Calu3 (cell line): Measurements from ENCODE around the gene COPE. TPM values are rescaled to one million over a fixed set of nuclear protein-coding genes. Genes with fewer than 3 reads are reported as not detected.

Experiments
- BruUV-seq: library from RNA; stranded (reverse); fragments of 400-500 nt; replicated peaks from 2 replicates; lab custom pipeline; 2021; lab: Mats Ljungman, UMichigan
- CTCF ChIA-PET: fragments of 300-600 bp; sonication (Branson Sonifier 250); formaldehyde crosslinking; loops from one replicate; lab custom pipeline; 2022; ENCODE audit warnings: antibody characterized with exemption; lab: Charles Lee
- DNase-seq: peaks from one replicate; pipeline ENCODE4 v3.0.0; 2022
- H3K27ac Mint-ChIP-seq: one replicate; pipeline ENCODE4 v1.8.0; 2022; ENCODE audit warnings: mixed read lengths; ENCODE audit not compliant: unreplicated experiment
- H3K27me3 Mint-ChIP-seq: one replicate; pipeline ENCODE4 v1.8.0; 2022; ENCODE audit warnings: mixed read lengths; ENCODE audit not compliant: unreplicated experiment
- H3K36me3 Mint-ChIP-seq: one replicate; pipeline ENCODE4 v1.8.0; 2022; ENCODE audit warnings: mild to moderate bottlenecking, moderate library complexity, mixed read lengths; ENCODE audit not compliant: insufficient read depth, unreplicated experiment
- H3K4me1 Mint-ChIP-seq: one replicate; pipeline ENCODE4 v1.8.0; 2022; ENCODE audit warnings: mild to moderate bottlenecking, low read depth, mixed read lengths; ENCODE audit not compliant: unreplicated experiment
- H3K4me3 Mint-ChIP-seq: one replicate; pipeline ENCODE4 v1.8.0; 2022; ENCODE audit warnings: mild to moderate bottlenecking, low read depth, moderate library complexity, mixed read lengths; ENCODE audit not compliant: unreplicated experiment
- H3K9me3 Mint-ChIP-seq: one replicate; pipeline ENCODE4 v1.8.0; 2022; ENCODE audit warnings: low read depth, mixed read lengths; ENCODE audit not compliant: unreplicated experiment
- intact Hi-C: fragments of 100-400 bp; cut with micrococcal nuclease; formaldehyde crosslinking; loops from one replicate; pipeline ENCODE4 v1.10.0; 2022; ENCODE audit not compliant: unreplicated experiment
- total RNA-seq: library from RNA; stranded (reverse); gene quantifications from 2 replicates; pipeline ENCODE4 v1.2.3, GENCODE V29; 2022
- TF ChIP-seq, protein P1 (sequence below): fragments of 200-600 bp; IDR thresholded peaks from one replicate; pipeline ENCODE4 v1.8.0; 2022; ENCODE audit warnings: antibody characterized with exemption; ENCODE audit not compliant: unreplicated experiment

COPE gene
- total RNA-seq, 1 experiment from 2014 or later = 143 TPM

DNA sequence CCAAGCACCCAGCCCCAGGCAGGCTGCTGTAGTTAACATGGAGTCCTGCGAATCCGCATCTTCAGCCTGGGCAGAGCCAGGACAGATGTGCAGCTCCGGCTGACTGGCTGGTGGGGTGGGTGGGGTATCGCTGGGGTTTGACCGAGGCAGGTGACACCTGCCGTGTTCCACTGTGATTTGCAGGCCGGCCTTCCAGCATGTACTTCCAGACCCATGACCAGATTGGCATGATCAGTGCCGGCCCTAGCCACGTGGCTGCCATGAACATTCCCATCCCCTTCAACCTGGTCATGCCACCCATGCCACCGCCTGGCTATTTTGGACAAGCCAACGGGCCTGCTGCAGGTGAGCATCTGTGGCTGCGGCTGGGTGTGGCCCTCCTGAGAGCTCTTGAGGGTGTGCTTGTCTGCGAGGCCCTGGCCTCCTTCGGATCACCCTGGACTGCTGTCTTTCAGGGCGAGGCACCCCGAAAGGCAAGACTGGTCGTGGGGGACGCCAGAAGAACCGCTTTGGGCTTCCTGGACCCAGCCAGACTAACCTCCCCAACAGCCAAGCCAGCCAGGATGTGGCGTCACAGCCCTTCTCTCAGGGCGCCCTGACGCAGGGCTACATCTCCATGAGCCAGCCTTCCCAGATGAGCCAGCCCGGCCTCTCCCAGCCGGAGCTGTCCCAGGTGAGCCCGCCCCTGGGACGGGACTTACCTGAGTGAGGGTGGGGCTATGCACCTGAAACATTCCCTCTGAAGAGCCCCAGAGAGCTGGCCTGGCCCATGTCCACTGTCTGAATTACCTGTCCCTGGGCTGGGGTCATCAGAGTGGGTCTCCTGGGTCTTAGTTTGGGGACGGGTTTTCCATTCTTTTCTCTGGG is 53.8 kb downstream of the COPE start:
- no peak for DNase-seq
- TF ChIP-seq, protein P1, sequence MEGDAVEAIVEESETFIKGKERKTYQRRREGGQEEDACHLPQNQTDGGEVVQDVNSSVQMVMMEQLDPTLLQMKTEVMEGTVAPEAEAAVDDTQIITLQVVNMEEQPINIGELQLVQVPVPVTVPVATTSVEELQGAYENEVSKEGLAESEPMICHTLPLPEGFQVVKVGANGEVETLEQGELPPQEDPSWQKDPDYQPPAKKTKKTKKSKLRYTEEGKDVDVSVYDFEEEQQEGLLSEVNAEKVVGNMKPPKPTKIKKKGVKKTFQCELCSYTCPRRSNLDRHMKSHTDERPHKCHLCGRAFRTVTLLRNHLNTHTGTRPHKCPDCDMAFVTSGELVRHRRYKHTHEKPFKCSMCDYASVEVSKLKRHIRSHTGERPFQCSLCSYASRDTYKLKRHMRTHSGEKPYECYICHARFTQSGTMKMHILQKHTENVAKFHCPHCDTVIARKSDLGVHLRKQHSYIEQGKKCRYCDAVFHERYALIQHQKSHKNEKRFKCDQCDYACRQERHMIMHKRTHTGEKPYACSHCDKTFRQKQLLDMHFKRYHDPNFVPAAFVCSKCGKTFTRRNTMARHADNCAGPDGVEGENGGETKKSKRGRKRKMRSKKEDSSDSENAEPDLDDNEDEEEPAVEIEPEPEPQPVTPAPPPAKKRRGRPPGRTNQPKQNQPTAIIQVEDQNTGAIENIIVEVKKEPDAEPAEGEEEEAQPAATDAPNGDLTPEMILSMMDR = no peak
- H3K27ac Mint-ChIP-seq = no peak overlapping the region
- intact Hi-C loops = no loop called here
- CTCF ChIA-PET = interaction anchor here (0.7 kb wide), 2 partner anchors 33 to 253 kb away, joined by 4 to 6 read pairs; partner anchors contain the start of gene TMEM59L
- peaks cover 43% of the 10 kb centered on the region for H3K36me3 Mint-ChIP-seq
- no peaks in the 10 kb centered on the region for H3K27me3 Mint-ChIP-seq
- H3K4me3 Mint-ChIP-seq = no peak overlapping the region
- no peaks in the 10 kb centered on the region for H3K4me1 Mint-ChIP-seq
- no peaks in the 10 kb centered on the region for H3K9me3 Mint-ChIP-seq
- BruUV-seq = no TSS peak

DNA sequence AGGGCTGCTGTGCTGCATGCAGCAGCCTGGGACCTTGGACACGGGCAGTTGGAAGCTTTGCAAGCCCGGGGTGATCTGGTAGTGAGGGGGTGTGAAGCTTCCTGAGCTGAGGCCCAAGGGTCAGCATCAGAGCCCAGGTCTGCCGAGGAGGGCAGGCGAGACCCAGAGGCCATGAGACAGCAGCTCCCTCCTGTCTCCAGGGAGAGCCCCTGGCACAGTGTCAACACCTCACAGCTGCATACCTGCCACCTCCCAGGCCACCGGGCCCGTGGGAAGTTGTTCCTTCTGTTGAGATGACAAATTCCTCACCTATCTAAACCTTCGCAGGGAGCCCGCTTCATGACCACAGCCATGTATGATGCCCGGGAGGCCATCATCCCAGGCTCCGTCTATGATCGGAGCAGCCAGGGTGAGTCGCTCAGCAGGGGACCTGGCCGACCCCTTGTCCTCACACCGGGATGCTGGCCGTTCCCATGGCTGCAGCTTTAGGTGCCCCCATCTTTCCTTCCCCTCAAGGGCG is 55.3 kb downstream of the COPE start:
- no peaks in the 10 kb centered on the region for H3K9me3 Mint-ChIP-seq
- DNase-seq = no peak
- TF ChIP-seq, protein P1 = no peak
- intact Hi-C loops = no loop called here
- no peaks in the 10 kb centered on the region for H3K4me1 Mint-ChIP-seq
- CTCF ChIA-PET = interaction anchor here (0.6 kb wide), 1 partner anchor 14 kb away, joined by 3 read pairs; no protein-coding TSS in a partner anchor
- H3K4me3 Mint-ChIP-seq = no peak overlapping the region
- H3K36me3 Mint-ChIP-seq = peaks cover 43% of the 10 kb centered on the region
- BruUV-seq = no TSS peak
- no peaks in the 10 kb centered on the region for H3K27me3 Mint-ChIP-seq
- no peak overlapping the region for H3K27ac Mint-ChIP-seq

- peaks cover 46% of the 10 kb centered on the region for H3K36me3 Mint-ChIP-seq
Observed at GRCh38 chr19:18862976-18863842, 56.0 kb downstream of the COPE start.

GRCh38 chr19:18861917-18862316 is 57.3 kb downstream of the COPE start:
- Mint-ChIP-seq H3K4me3 (no peak overlapping the region), H3K4me1 (no peaks in the 10 kb centered on the region), H3K27ac (no peak overlapping the region), H3K36me3 (peaks cover 49% of the 10 kb centered on the region), H3K9me3 (no peaks in the 10 kb centered on the region), H3K27me3 (no peaks in the 10 kb centered on the region)
- CTCF ChIA-PET = no interaction called here
- BruUV-seq = no TSS peak
- TF ChIP-seq, protein P1 = no peak
- DNase-seq = no peak
- intact Hi-C loops = no loop called here

More at GRCh38 chr19:18862976-18863842, 56.0 kb downstream of the COPE start:
- TF ChIP-seq, protein P1 = no peak
- Mint-ChIP-seq H3K27ac (no peak overlapping the region), H3K4me3 (no peak overlapping the region), H3K9me3 (no peaks in the 10 kb centered on the region), H3K27me3 (no peaks in the 10 kb centered on the region), H3K4me1 (no peaks in the 10 kb centered on the region)
- intact Hi-C loops = no loop called here
- no TSS peak for BruUV-seq
- CTCF ChIA-PET = no interaction called here
- no peak for DNase-seq
